Measurements from ENCODE around the gene RNF115.
A peak's percentile ranks its signal among the peaks of the same experiment; 100 is the strongest.
"Not testable (repeated sequence)": the region's sequence is repeated elsewhere in the genome, so short reads cannot be mapped to it uniquely, and the experiment has no call there.

Gene RNF115

GRCh38 chr1:145726193-145726592 is 97.7 kb downstream of the RNF115 start:
- not testable (repeated sequence) for DNase-seq

- DNase-seq = peak; percentile 70
These were observed 102.8 kb downstream of the RNF115 start for GRCh38 chr1:145720878-145721671.

DNA sequence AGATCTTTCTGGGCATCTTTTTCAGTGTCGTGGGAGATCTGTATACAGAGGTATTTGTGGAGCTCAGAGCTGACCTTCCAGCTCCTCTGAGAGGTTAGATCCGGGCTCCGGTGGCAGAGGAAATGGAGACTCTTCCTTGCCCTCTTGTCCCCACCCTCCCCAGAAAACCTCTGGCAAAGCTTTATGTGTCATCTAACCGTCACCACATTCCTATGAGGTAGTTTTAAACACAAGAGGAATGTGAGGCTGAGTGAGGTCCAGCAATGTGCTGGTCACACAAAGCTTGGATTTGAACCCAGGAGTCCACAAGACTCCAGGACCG is 103.4 kb downstream of the RNF115 start:
- no peak for DNase-seq

- peak; percentile 58 for DNase-seq
These were observed 104.4 kb downstream of the RNF115 start, which contains the start of gene CD160 for GRCh38 chr1:145719230-145720079. CD160 (plus strand) TSS chr1:145719499; CDS start chr1:145728328, 8,829 bp downstream.

DNA sequence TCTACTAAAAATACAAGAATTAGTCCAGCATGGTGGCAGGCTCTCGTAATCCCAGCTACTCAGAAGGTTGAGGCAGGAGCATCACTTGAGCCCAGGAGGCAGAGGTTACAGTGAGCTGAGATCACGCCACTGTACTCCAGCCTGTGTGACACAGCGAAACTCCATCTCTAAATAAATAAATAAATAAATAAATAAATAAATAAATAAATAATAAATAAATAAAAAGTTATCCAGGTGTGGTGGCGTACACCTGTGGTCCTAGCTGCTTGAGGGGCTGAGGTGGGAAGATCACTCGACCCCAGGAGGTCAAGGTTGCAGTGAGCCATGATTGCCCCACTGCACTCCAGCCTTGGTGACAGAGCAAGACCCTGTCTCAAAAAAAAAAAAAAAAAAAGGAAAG is 105.4 kb downstream of the RNF115 start:
- not testable (repeated sequence) for DNase-seq

- no peak for DNase-seq
These were observed 106.1 kb downstream of the RNF115 start for GRCh38 chr1:145717833-145718232.

DNA sequence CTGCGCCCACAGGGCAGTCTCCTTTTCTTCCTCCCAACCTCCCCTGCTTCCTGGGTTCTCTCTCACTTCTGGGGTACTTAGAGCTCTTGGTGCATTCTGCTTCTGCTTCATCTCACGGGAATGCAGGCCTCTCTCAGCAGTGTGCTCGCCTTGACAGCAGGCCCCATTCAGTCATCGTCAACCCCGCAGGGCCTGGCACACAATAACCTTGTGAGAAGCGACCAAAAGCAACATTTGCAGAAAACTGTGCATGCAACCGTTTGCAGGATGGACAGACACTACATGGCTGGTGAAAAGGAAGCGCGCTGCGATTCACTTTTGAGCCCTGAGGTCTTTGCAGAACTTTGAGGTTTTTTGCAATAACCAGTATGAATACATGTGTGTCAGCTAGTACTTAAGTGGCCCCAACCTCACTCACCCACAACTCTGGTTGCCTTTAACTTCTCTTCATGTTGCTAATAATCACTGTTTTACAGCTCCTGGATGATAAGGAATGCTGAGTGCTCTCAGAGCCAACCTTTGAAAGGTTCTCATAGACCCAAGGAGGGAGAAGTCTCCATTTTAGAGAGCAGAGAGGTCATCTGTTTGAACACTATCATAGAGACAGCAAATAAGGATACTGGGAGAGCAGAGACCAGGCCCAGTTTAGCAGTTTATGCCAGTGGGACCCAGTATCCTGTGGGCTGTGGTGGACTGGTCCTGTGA is 107.1 kb downstream of the RNF115 start:
- DNase-seq = no peak

DNA sequence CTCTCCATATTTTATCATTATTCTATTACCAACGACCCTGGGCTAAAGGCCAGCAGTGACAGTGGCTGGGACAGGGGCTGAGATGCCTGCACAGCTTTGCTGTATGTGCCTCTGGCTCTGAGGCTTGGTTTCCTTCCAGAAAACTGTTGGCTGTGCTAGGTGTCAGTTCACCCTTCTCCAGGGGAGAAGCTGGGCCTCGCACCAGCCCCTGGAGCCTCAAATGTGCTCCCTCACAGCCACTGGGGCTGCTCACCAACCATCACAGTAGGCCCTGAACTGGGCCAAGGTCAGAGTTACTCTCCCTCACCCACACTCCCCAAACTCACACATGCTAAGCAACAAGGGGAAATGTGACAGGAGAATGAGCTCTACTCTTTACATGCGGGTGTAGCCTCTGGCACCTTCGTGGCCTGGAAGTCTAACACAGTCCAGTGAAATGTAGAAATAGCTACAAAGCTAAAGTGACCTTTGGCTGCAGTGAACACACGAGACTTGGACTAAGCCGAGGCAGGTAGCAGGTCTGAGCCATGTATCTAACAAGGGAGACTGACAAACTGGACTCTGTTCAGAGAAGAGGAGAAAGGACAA is 109.3 kb downstream of the RNF115 start:
- no peak for DNase-seq

GRCh38 chr1:145711213-145711651 is 112.7 kb downstream of the RNF115 start:
- DNase-seq = no peak

- DNase-seq = no peak
These were observed 113.4 kb downstream of the RNF115 start for GRCh38 chr1:145710291-145711027.

DNA sequence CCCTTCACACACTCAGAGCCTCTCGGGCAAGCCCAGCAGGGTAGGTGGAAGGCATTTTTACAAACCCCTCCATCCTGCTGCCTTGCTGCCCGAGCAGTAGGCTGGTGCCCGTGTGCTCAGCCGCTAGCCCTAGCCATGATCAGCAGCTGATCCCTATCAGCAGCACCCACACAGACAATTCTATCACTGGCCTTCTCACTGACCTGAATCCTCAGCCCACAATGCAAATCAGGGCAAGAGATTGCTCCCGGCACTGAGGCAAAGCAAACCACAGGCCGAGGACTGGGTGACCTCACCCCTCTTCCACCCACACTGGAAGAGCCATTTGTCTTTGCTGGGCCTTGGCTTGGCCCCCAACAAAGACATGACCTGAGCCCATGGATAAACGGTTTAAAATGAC is 115.8 kb downstream of the RNF115 start:
- DNase-seq = no peak

GRCh38 chr1:145707183-145707867 is 116.6 kb downstream of the RNF115 start, which contains the start of gene PDZK1:
PDZK1 (minus strand) TSS chr1:145707368; CDS start chr1:145688021, 19,347 bp downstream.
- no peak for DNase-seq

DNA sequence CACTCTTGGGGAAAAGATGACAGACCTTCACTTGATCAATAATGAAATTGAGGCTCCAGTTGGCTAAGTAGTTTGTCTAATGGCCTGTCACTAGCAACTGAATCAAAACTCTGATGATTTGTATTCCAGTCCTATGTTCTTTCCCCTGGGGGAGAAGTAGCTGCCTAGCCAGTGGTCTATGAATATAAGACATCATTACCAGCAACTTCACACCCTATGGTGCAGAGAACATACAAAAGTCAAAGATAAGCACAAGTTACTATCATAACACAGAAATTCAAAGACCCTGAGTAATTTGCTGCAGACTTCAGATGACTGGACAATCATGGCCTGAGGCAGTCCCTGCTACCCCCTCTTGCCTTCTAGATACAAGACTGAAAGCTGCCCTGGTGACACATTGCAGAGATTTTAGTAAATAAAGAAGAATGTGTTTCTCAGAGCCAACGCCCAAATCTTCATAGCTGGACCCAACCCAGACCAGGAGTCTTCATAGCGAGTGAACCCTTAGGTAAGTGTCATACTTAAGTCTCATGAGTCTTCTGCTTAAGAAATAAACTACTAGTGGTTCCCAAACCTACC is 117.7 kb downstream of the RNF115 start:
- no peak for DNase-seq

DNA sequence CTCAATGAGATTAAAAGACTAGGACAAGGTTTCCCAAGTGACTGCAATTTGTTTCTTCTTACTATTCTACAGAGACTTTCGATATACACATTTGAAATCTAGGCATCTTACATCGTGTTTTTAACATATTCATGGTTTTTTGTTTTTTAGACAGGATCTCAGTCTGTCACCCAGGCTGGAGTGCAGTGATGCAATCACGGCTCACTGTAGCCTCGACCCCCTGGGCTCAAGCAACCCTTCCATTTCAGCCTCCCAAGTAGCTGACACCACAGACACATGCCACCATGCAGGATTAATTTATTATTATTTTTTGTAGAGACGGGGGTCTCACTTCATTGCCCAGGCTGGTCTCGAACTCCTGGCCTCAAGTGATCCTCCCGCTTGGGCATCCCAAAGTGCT is 118.3 kb downstream of the RNF115 start:
- no peak for DNase-seq

- no peak for DNase-seq
These were observed 121.1 kb downstream of the RNF115 start for GRCh38 chr1:145702826-145703225.

- no peak for DNase-seq
These were observed 121.8 kb downstream of the RNF115 start for GRCh38 chr1:145702052-145702451.

DNA sequence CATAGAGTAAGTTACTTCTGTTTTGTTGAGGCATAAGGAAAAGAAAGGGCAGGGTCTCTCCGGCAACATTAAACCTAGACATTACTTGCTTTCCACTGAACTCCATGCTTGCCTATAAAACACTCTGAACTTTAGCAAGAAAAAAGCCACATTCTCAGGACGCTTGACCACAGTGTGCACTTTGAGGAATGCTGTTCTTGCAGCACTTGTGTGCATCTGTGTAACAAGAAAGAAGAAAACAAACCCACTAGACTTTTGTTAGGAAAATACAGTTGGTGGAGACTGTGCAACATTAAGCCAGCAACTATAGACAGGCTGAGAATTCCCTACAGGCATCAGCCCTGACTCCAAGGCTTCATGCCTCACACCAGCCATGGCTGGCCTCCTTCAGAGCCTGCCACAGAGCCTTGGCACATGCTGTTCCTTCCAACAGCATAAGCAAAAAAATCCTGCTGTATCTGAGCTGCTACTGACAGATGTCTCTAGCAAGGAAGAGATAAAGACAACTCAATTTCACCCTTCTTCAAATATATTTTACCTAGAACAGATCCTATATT is 122.5 kb downstream of the RNF115 start:
- DNase-seq = no peak

GRCh38 chr1:145696630-145696960 is 127.3 kb downstream of the RNF115 start:
- no peak for DNase-seq

DNA sequence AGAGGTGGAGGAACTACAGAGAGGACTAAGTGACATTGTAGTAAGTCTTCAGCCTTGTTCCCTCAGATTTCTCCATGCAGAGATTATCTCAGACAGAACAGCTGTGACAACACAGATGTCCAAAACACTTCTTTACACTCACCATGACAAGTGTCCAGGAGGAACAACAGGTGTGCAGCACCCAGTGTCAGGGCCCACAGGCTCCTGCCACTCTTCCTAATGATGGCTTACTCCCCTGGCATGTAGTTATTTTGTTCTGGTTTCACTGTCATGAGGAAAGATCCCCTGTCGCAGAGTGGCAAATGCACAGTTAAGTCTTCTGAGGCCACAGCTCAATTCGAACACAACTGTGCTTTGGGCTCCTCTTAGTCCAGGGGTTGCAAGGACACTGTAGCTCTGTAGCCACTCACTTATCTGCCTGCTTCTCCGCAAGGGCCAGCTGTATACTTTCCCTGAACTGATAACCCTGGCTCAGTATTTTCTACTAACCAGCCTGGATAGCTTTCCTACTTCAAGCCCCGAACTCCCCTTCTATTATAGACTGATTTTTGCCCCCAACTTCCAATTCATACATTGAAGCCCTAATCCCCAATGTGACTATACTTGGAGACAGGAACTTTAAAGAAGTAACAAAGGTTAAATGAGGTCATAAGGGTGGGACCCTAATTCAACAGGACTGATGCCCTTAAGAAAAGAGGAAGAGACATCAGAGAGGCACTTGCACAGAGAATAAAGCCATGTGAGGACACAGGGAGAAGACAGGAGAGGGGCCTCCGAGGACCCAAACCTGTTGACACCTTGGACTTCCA is 127.9 kb downstream of the RNF115 start:
- no peak for DNase-seq
